Activated naive CD4-positive, alpha-beta T cell treated with anti-CD3 and anti-CD28 coated beads, Interleukin-2, amount 50 U/mL, for 24 hours (primary cell): ENCODE results near the gene DCTN2.
A peak's percentile ranks its signal among the peaks of the same experiment; 100 is the strongest.

Source experiments
- H3K27ac Mint-ChIP-seq: one replicate; pipeline ENCODE4 v1.8.0; 2021; ENCODE audit warnings: mild to moderate bottlenecking, mixed read lengths
- H3K27me3 Mint-ChIP-seq: one replicate; pipeline ENCODE4 v1.8.0; 2021; ENCODE audit warnings: mixed read lengths
- H3K36me3 Mint-ChIP-seq: one replicate; pipeline ENCODE4 v1.8.0; 2021; ENCODE audit warnings: mixed read lengths
- H3K4me1 Mint-ChIP-seq: one replicate; pipeline ENCODE4 v1.8.0; 2021; ENCODE audit warnings: mixed read lengths
- H3K4me3 Mint-ChIP-seq: one replicate; pipeline ENCODE4 v1.8.0; 2021; ENCODE audit warnings: mild to moderate bottlenecking, mixed read lengths
- H3K9me3 Mint-ChIP-seq: one replicate; pipeline ENCODE4 v1.8.0; 2021; ENCODE audit warnings: mixed read lengths

DCTN2 gene

DNA sequence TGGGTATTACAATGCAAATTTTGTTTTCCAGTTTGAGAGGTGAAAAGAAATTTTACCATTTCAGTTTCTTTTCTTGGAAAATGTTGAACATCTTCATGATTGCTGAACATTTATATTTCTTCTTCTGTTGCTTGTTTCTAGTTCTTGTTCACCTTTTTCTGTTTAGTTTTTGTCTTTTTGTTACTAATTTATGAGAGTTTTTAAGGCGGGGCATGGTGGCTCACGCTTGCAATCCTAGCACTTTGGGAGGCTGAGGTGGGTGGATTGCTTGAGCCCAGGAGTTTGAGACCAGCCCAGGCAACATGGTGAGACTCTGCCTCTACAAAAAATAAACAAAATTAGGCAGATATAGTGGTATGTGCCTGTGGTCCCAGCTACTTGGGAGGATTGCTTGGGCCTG, 13.5 kb upstream of the DCTN2 start:
- no peak overlapping the region for H3K27ac Mint-ChIP-seq

DNA sequence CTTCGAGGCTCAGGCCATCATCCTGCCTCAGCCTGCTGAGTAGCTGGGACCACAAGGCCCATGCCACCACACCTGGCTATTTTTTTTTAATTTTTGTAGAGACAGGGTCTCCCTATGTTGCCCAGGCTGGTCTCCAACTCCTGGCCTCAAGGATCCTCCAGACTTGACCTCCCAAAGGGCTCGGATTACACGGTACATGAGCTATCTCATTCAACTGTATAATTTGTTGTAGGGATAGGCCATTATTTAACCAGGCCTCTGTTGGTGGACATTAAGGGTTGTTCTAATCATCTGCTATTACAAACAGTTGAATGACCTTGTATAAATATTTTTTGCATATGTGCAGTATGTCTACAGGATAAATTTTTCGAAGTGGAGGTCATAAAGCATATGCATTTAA, 11.9 kb upstream of the DCTN2 start:
- Mint-ChIP-seq H3K27me3 (no peaks in the 10 kb centered on the region), H3K4me3 (no peak overlapping the region), H3K27ac (no peak overlapping the region), H3K36me3 (no peaks in the 10 kb centered on the region), H3K9me3 (no peaks in the 10 kb centered on the region), H3K4me1 (no peaks in the 10 kb centered on the region)

More for the DNA sequence above, 13.5 kb upstream of the DCTN2 start:
- Mint-ChIP-seq H3K9me3 (no peaks in the 10 kb centered on the region), H3K4me3 (no peak overlapping the region), H3K27me3 (no peaks in the 10 kb centered on the region), H3K36me3 (no peaks in the 10 kb centered on the region), H3K4me1 (no peaks in the 10 kb centered on the region)

DNA sequence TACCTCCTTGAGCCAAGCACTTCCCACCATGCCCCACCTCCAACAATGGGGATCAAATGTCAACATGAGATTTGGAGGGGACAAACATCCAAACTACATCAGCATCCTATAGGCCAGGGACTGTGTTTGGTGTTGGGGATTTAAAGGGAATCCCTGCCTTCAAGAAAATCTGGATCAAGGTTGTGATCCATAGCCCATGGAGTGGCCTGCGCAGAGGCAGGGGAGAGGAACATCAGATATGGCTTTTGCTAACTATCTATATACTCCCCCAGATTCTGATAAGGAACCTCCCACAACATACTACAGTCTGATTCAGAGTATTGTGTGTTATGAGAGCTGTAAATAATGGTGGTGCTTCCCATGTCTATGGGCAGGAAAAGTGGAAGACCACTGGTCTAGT, 7.9 kb upstream of the DCTN2 start:
- Mint-ChIP-seq H3K9me3 (no peaks in the 10 kb centered on the region), H3K36me3 (no peaks in the 10 kb centered on the region), H3K4me3 (no peak overlapping the region), H3K27ac (no peak overlapping the region), H3K4me1 (peaks cover 9% of the 10 kb centered on the region), H3K27me3 (peaks cover 2% of the 10 kb centered on the region)

DNA sequence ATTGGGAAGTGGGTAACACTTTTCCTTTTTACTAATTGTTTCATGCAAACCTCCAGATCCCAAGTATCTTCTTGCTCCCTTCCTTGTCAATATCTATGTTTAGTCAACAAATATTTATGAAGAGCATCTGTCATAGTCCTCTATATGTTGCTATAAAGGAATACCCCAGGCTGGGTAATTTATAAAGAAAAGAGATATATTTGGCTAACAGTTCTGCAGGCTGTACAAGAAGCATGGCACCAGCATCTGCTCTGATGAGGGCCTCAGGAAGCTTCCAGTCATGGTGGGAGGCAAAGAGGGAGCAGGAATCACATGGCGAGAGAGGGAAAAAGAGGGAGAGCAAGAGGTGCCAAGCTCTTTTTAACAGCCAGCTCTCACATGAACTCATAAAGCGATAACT, 7.5 kb upstream of the DCTN2 start:
- Mint-ChIP-seq H3K36me3 (no peaks in the 10 kb centered on the region), H3K9me3 (no peaks in the 10 kb centered on the region), H3K4me3 (no peak overlapping the region), H3K4me1 (peaks cover 10% of the 10 kb centered on the region), H3K27me3 (peaks cover 2% of the 10 kb centered on the region), H3K27ac (no peak overlapping the region)

DNA sequence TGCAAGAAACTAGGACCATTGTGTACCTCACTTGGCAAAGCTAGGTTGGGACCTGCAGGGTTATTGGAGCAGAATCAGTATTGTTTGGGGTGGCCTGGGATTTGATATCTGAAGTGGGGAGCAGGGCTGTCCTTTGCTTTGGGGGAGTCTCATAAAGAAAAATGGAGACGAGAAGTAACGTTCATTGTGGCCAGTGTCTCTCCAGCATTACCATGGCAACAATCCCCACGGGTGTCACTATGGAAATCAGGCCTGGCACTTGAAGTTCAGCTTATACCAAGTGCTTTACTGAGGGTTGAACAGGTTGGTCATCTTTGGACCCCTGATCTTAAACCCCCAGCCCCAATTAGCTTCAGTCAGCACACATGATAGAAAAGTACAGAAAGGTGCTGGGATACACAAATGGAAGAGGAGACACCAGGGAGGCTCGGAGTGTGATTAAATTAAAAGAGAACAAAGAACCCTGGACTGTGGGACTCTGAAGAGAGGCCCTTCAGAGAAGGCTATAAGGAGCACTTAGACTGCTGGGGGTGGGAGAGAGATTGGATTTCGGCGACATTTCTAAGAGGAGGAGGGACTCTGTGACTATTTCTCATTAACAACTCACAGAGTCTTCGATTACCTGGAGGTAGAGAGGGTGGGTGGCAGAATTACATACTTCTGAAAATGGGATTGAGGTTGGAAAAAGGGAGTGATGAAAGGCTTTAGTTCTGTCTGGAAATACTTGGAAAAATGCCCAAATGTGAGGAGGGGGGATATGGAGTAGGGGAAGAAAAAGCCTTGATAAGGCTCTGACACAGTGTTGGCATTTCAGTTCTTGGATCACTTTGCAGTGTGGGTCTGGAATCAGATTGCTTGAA, 6.6 kb upstream of the DCTN2 start:
- Mint-ChIP-seq H3K27ac (no peak overlapping the region), H3K27me3 (peaks cover 2% of the 10 kb centered on the region), H3K4me3 (no peak overlapping the region), H3K36me3 (no peaks in the 10 kb centered on the region), H3K9me3 (no peaks in the 10 kb centered on the region), H3K4me1 (peaks cover 14% of the 10 kb centered on the region)

DNA sequence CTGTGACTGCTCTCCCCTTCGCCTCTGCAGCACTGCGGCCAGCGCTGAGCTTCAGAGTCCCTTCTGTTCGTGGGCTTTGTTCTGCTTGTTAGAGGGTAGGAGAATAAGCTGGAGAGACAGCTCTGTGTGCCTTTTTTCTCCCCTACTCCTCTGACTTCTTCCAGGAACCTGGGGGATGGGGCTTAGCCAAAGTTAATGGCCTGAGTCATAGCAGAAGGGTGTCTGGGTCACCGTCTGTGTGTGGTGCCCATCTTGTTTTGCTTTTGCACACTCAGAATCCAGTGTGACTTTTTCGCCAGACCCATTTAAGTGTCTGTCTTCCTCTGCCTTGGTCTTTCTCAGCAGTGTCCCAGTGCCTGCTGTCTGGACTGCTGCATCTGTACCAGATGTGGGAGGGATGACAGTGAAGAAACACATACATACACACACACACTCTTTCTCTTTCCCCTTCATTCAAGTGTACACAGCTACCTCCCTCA, 5.9 kb upstream of the DCTN2 start:
- no peak overlapping the region for H3K27ac Mint-ChIP-seq
- no peak overlapping the region for H3K4me3 Mint-ChIP-seq
- H3K27me3 Mint-ChIP-seq, result peaks cover 2% of the 10 kb centered on the region

DNA sequence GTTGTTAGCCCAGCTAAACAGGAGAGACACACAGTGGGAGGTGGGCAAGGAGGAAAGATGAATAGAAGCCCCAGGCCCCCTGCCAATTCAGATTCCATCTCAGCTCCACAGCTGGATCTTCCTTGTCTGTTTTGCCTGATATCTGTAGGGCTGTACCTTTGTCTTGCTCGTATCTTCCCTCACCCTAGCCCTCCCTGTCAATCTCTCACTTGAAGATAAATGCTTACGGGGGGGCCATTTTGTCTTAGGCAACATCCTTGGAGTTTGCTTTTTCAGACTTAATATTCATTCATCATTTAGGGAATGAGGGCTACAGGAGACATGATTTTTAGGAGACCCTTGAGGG, 5.3 kb upstream of the DCTN2 start:
- H3K27me3 Mint-ChIP-seq, result peaks cover 2% of the 10 kb centered on the region

More for the DNA sequence above, 5.9 kb upstream of the DCTN2 start:
- H3K36me3 Mint-ChIP-seq, result no peaks in the 10 kb centered on the region
- no peaks in the 10 kb centered on the region for H3K9me3 Mint-ChIP-seq
- peaks cover 14% of the 10 kb centered on the region for H3K4me1 Mint-ChIP-seq

DNA sequence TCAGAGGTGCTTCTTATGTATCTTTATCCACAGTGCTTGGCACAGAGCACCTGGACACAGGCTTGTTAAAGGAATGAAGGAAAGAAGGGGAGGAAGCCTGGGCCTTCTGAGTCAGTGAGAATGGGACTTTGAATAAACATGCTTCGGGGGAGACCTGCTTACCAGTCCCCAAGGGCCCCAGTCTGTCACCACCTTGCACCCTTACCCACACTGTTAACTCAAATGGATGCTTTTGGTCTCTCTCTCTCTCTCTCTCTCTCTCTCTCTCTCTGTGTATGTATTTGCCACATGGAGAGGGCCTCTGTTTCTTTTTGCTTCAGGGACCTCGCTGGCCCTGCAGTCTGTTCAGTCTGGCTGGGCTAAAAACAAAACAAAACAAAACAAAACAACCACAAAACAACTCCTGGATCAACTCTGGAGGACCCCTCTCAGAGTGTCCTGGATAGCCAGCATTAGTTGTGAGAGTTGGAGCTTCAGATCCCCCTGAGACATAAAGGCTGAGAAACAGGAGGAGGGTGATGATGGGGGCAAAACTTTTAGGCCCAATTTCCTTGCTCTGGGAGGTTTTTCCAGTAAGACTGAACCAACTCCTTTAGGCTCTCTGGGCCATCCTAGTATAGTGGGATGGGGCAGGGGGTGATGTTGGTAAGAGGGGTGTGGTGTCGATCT, 4.8 kb upstream of the DCTN2 start:
- no peak overlapping the region for H3K27ac Mint-ChIP-seq
- H3K9me3 Mint-ChIP-seq, result no peaks in the 10 kb centered on the region
- H3K4me1 Mint-ChIP-seq, result peaks cover 23% of the 10 kb centered on the region
- no peaks in the 10 kb centered on the region for H3K36me3 Mint-ChIP-seq
- peak overlapping the region; percentile 58 for H3K4me3 Mint-ChIP-seq
- peaks cover 2% of the 10 kb centered on the region for H3K27me3 Mint-ChIP-seq

More for the DNA sequence above, 5.3 kb upstream of the DCTN2 start:
- no peak overlapping the region for H3K27ac Mint-ChIP-seq
- peaks cover 19% of the 10 kb centered on the region for H3K4me1 Mint-ChIP-seq
- H3K36me3 Mint-ChIP-seq, result no peaks in the 10 kb centered on the region
- H3K4me3 Mint-ChIP-seq, result no peak overlapping the region
- H3K9me3 Mint-ChIP-seq, result no peaks in the 10 kb centered on the region

DNA sequence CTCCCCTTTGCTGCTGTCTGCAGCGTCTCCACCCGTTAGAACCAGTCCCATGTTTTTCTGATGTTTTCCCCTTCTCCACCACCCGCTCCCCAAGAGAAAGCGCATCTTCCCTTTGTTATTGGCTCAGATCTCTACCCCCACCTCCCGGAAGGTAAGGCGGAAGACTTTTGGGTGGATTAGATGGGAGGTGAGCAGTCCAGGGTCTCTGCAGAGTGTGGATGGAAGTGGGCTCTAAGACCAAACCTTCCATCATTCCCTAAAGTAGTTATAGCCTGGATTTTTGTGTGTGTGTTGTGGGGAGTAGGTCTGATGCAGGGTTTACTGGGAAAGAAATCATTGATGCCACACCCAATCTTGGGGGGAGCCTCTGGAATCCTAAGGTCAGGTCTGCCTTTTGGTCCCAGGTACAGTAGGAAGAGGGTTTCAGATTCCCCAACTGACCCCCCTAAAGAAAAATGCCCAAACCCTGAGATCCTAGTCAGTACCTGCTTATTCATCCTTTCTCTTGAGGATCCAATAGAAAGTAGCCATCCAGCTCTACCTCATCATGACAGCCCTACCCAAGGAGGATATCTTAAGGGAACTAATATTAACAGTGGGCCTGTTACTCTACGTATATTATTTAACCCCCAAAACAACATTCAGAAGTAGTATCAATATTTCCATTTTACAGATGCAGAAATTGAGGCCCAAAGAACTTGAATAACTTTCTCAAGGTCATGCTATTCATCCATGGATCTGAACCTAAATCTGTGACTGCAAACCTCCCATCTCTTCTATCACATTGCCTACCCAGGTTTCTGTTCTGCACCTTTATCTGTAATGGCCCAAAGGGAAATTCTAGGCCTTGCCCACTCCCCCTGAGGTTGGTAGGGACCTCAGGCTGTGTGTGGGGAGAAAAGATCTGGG, 3.9 kb upstream of the DCTN2 start:
- H3K4me3 Mint-ChIP-seq, result peak overlapping the region; percentile 58
- H3K36me3 Mint-ChIP-seq, result no peaks in the 10 kb centered on the region
- peaks cover 28% of the 10 kb centered on the region for H3K4me1 Mint-ChIP-seq
- H3K27me3 Mint-ChIP-seq, result peaks cover 2% of the 10 kb centered on the region
- no peaks in the 10 kb centered on the region for H3K9me3 Mint-ChIP-seq
- H3K27ac Mint-ChIP-seq, result no peak overlapping the region

DNA sequence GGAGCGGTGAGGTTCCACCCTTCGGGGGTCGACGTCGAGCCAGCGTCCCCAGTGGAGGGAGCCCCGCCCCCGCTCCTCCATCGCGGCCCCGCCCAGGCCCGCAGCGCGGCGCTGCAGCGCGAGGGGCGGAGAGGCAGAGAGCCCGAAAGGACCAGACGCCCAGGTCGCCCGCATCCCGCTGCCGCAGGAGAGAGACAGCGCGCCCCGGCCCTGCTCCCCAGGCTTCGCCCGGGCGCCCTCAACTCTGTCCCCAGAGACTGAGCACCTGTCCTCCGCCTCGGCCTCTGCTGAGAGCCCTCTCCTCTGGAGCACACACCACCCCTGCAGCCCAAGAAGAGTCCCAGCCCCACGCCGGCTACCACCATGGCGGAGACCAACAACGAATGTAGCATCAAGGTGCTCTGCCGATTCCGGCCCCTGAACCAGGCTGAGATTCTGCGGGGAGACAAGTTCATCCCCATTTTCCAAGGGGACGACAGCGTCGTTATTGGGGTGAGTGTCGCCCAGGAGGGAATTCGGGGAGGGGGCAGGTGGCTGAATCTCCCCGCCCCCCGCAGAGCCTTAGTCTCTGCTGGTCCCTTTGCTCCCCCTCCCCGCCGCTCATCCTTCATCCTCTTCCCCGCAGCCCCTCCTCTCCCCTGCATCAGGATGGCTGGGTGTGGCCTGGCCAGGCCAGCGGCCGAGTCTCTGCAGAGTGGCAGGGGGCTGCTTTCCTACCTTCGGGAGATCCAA, 3.1 kb upstream of the DCTN2 start, which contains the start of gene KIF5A:
Gene KIF5A (plus strand): TSS at position 136 of the 732 bp plus-strand sequence. CDS start 228 bp downstream, at position 364.
- H3K36me3 Mint-ChIP-seq, result no peaks in the 10 kb centered on the region
- no peaks in the 10 kb centered on the region for H3K9me3 Mint-ChIP-seq
- H3K4me1 Mint-ChIP-seq, result peaks cover 36% of the 10 kb centered on the region
- no peak within 1 kb of the TSS for H3K27ac Mint-ChIP-seq
- peaks cover 2% of the 10 kb centered on the region for H3K27me3 Mint-ChIP-seq
- peak within 1 kb of the TSS; percentile 76 for H3K4me3 Mint-ChIP-seq

DNA sequence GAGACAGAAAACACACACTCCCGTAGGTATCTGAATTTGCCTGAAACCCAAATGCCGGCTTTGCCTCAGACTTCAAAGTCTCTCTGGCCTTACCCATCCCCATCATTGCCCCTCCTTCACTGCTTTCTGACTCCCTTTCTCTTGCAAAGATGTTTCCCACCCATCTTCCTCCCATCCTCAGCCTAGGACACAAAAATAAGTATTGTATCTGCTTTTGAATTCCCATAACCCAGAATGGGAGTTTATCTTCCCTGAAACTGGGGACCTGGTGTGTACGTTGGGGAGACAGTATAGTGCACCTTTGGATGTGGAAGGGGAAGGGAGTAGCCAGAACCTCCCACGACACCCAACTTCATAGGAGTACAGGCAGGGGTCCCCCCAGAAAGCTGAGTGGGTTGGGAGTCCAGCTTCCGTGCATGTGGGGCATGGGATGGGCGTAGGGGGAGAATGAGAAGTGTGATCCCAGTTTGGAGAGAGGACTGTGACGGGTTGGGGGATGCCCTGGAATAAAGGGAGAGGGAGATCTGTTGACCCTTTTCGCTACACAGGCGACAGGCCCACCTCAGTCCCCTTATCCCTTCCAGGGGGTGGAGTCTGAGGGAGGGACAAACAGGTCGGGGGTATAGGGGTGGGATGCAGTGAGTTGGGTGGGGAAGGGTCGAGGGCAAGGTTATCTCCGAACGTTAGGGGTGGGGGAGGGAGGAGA, 2.4 kb upstream of the DCTN2 start:
- Mint-ChIP-seq H3K27ac (no peak overlapping the region), H3K4me1 (peaks cover 42% of the 10 kb centered on the region), H3K36me3 (no peaks in the 10 kb centered on the region), H3K27me3 (peaks cover 2% of the 10 kb centered on the region), H3K9me3 (no peaks in the 10 kb centered on the region), H3K4me3 (peak overlapping the region; percentile 71)

DNA sequence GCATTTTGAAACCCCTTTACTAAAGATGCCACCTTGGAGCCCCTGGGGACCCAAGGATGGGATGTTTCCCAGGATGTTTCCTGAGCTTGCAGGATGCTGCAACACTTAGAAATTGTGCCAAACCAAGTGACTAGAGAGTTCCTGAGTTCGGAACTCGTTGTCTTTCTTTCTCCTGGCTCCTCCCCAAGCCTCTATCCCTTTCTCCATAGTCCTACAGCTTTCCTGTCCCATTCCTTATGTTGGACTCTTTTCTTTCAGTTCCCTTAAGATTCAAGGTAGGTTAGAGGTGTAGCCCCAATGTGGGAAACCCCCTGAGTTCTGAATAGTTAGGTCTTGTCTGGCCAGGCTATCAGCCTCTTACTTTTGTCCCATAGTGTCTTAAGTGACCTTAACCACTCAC, 1.5 kb upstream of the DCTN2 start:
- Mint-ChIP-seq H3K4me1 (peaks cover 48% of the 10 kb centered on the region), H3K4me3 (peak overlapping the region; percentile 30), H3K27ac (peak overlapping the region; percentile 11), H3K9me3 (no peaks in the 10 kb centered on the region), H3K27me3 (peaks cover 2% of the 10 kb centered on the region), H3K36me3 (no peaks in the 10 kb centered on the region)

DNA sequence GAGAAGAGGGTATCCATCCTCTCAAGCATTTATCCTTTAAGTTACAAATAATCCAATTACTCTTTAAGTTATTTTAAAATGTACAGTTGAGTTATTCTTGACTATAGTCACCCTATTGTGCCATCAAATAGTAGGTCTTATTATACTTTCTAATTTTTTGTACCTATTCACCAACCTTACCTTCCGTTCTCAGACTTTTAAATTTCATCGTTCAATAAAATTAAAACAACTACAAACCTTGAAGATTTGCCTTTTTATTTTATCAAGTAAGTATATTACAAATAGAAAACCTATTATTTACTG, 972 bp upstream of the DCTN2 start:
- H3K27me3 Mint-ChIP-seq, result peaks cover 2% of the 10 kb centered on the region
- H3K4me3 Mint-ChIP-seq, result no peak overlapping the region
- no peak overlapping the region for H3K27ac Mint-ChIP-seq
- no peaks in the 10 kb centered on the region for H3K36me3 Mint-ChIP-seq
- no peaks in the 10 kb centered on the region for H3K9me3 Mint-ChIP-seq
- H3K4me1 Mint-ChIP-seq, result peaks cover 50% of the 10 kb centered on the region

DNA sequence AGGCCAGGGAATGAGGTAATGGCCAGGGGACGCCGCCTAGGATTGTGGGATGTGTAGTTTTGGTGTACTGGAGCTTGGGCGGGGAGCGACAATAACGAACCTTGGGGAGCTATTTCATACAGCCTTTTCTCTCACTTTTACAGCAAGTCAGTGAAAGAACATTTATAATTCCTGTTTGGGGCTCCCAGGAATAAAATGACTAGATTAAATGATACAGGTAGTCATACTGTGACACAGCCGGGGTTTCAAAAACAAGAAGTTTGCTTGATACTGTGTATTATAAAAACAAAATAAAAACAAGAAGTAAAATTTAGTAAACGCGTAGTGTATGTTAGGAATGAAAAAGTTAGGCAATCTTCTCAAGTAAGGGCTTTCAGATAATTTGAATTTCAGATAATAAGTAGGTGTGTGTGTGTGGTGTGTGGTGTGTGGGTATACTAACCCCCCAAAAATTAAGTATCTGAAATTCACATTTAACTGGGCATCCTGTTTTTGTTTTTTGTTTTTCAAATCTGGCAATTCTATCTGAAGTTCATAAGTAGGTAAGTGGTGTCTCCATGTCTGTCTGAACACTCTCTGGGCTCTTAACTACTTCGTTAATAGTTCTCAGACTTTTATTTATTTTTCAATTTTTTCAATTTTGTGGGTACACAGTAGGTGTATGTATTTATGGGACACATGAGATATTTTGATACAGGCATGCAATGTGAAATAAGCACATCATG, 458 bp upstream of the DCTN2 start:
- peak overlapping the region; percentile 98 for H3K4me3 Mint-ChIP-seq
- H3K27me3 Mint-ChIP-seq, result peaks cover 2% of the 10 kb centered on the region
- peak overlapping the region; percentile 94 for H3K27ac Mint-ChIP-seq
- H3K36me3 Mint-ChIP-seq, result no peaks in the 10 kb centered on the region
- H3K9me3 Mint-ChIP-seq, result no peaks in the 10 kb centered on the region
- H3K4me1 Mint-ChIP-seq, result peaks cover 50% of the 10 kb centered on the region
